ENCODE data around the gene TBP. TPM values are rescaled to one million over a fixed set of nuclear protein-coding genes. Genes with fewer than 3 reads are reported as not detected.
A peak's percentile ranks its signal among the peaks of the same experiment; 100 is the strongest.
"Not testable (repeated sequence)": the region's sequence is repeated elsewhere in the genome, so short reads cannot be mapped to it uniquely, and the experiment has no call there.

Gene TBP
- total RNA-seq (2014; rRNA removed), result 19.2 and 21.4 TPM in 2 replicates
- polyA plus RNA-seq (2012), result 7.5 TPM

DNA sequence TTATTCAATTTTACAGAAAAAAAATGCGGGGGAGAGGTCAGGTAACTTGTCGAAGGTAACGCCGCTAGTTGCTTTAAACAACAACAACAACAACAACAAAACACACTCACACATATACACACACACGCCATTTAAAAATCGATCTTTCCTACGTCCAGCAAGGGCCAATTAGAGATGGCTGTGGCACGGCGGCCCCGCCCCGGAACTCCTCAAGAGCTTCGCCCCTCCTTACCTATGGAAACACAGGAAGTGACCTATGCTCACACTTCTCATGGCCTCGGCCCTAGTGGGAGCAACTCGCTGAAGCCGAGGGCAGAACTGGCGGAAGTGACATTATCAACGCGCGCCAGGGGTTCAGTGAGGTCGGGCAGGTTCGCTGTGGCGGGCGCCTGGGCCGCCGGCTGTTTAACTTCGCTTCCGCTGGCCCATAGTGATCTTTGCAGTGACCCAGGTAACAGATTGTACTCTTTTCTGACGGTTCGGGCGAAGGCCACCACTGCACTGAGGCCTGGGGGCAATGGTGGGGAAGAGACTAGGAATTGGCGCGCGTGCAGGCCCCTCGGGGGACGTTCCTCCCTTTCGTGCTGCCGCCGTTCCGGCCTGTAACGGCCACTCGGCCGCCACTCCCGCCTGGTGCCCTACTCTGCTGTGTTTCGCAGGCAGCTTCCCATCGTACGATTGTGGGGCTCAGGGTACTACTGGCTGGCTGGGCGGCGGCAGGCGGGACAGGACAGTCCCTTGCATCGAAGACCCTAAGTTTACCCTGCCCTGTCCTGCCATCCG, at the start of gene TBP:
Gene TBP, plus strand, starts transcription at position 357 of the 783 bp plus-strand sequence. CDS start 2,661 bp downstream, outside the sequence.
- DNase-seq (ENCODE audit: low read depth), result peak; percentile 99

DNA sequence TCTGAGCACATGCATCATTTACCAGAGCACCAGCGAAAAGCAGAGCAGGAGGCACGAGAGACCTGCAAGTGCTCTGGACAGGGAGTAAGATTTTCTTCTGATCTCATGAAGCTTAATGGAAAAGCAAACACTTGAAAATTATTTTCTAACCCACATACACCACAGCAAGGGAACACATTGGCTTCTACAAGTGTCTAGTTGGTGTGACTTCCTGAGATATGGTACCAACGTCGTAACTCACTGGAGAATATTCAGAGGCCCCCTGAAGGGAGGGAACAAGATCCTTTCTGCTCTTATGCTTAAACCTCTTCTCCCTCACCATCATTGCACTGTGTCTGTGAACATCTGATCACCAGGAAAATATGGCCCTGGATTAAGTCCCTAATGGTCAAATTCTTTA, 49.7 kb upstream of the TBP start:
- no peak for DNase-seq (ENCODE audit: low read depth)

DNA sequence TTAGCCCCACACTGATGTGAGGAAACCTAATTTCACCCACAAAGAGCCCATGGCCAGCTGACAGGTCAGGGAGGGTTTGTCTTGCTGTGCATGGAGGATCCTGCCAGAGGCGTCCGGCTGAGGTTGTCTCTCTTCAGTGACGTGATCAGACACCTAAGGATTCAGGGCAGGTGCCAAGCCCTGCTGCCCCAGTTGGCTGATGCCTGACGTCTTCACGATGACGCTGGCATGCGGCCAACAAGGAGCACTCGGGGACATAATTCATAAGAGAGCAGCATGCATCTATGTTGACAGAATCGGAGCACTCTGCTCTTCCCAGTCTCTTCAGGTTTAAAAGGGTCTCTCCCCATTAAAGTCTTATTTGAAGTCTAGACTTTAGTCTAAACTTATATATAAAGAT, 48.9 kb upstream of the TBP start:
- DNase-seq (ENCODE audit: low read depth), result no peak

DNA sequence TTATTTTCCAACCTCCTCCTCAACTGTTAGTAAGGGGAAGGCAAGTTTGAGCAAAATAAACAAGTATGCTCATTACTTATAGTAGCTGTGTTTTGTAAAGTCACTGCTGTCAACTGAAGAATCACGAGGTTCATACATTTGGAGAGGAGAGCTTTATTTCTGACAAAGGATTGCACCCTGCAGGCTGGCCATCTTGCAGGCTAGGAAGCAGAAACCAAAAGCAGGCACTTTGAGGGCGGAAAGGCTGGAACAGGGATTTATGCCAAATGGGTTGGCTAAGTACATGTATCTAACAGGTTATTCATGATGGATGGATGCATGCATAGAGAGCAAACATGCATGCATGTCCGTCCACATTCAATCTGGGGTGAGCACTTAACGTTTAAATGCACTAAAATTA, 47.7 kb upstream of the TBP start:
- DNase-seq (ENCODE audit: low read depth), result no peak

DNA sequence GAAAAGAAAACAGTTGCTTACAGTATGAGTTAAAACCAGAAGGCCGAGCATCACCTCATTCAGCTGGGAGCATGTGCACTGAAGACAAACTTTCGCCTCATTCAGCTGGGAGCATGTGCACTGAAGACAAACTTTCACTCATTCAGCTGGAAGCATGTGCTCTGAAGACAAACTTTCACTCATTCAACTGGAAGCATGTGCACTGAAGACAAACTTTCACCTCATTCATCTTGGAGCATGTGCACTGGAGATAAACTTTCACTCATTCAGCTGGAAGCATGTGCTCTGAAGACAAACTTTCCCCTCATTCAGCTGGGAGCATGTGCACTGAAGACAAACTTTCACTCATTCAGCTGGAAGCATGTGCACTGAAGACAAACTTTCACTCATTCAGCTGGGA, 46.4 kb upstream of the TBP start:
- DNase-seq (ENCODE audit: low read depth), result not testable (repeated sequence)

DNA sequence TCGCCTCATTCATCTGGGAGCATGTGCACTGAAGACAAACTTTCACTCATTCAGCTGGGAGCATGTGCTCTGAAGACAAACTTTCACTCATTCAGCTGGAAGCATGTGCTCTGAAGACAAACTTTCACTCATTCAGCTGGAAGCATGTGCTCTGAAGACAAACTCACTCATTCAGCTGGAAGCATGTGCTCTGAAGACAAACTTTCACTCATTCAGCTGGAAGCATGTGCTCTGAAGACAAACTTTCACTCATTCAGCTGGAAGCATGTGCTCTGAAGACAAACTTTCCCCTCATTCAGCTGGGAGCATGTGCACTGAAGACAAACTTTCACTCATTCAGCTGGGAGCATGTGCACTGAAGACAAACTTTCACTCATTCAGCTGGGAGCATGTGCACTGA, 45.9 kb upstream of the TBP start:
- DNase-seq (ENCODE audit: low read depth), result not testable (repeated sequence)

DNA sequence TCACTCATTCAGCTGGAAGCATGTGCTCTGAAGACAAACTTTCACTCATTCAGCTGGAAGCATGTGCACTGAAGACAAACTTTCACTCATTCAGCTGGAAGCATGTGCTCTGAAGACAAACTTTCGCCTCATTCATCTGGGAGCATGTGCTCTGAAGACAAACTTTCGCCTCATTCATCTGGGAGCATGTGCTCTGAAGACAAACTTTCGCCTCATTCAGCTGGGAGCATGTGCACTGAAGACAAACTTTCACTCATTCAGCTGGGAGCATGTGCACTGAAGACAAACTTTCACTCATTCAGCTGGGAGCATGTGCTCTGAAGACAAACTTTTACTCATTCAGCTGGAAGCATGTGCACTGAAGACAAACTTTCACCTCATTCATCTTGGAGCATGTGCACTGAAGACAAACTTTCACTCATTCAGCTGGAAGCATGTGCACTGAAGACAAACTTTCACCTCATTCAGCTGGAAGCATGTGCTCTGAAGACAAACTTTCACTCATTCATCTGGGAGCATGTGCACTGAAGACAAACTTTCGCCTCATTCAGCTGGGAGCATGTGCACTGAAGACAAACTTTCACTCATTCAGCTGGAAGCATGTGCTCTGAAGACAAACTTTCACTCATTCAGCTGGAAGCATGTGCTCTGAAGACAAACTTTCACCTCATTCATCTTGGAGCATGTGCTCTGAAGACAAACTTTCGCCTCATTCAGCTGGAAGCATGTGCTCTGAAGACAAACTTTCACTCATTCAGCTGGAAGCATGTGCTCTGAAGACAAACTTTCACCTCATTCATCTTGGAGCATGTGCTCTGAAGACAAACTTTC, 45.1 kb upstream of the TBP start:
- DNase-seq (ENCODE audit: low read depth), result not testable (repeated sequence)

DNA sequence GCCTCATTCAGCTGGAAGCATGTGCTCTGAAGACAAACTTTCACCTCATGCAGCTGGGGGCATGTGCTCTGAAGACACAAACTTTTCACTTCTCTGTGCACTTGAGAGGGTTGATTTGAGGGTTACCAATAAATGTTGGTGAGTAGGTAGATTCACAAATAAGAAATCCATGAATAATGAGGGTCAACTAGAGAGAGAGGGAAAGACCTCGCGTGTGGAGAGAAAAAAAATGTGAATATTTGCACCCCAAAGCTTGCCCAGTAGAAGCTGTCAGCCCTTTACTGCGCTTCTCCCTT, 44.5 kb upstream of the TBP start:
- DNase-seq (ENCODE audit: low read depth), result no peak

DNA sequence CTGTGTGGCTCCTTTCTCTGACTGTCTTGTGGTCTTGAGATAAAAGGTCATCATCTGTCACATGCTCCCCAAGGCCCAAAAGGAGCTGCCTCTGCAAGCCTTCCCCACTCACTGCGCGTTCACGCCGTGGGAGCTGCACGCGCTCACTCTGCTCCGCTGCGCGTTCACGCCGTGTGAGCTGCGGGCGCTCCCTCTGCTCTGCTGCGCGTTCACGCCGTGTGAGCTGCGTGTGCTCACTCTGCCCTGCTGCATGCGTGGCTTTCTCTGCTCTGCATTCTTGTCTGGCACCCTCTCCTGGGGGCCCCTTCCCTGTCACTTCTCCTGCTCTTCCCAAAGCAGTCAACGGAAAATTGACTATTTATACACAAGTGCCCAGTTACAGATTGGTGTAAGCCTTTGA, 43.5 kb upstream of the TBP start:
- no peak for DNase-seq (ENCODE audit: low read depth)

DNA sequence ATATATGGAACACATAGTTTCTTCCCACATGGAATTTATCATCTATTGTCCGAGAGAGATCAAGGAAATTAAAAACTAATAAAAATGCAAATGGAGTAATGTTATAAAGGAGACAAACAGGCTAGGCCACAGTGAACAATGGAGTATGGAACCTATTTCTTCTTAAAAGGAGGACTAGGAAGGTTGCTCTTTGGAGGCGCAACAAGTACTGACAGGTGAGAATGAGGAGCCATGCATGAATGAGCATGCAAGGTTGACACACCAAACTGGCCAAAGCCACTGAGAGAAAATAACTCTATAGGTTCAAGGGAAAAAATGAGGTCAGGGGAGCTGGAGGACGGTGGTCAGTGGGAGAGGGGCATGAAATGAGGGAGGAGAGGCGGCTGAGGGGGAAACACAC, 41.9 kb upstream of the TBP start:
- DNase-seq (ENCODE audit: low read depth), result no peak

DNA sequence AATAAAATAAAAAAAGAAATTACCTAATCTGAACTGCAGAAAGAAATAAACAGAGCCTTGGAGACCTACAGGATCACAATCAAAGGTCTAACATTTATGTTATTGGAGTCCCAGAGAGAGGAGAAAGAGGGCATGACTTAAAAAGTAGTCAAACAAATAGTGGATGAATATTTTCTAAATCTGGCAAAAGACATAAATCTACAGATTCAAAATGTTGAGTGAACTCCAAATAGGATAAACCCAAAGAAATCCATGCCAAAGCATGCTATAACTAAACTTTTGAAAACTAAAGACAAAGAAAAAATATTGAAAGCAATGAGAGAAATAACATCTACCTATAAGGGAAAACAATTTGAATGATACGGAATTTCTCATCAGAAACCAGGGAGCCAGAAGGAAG, 39.3 kb upstream of the TBP start:
- DNase-seq (ENCODE audit: low read depth), result no peak

DNA sequence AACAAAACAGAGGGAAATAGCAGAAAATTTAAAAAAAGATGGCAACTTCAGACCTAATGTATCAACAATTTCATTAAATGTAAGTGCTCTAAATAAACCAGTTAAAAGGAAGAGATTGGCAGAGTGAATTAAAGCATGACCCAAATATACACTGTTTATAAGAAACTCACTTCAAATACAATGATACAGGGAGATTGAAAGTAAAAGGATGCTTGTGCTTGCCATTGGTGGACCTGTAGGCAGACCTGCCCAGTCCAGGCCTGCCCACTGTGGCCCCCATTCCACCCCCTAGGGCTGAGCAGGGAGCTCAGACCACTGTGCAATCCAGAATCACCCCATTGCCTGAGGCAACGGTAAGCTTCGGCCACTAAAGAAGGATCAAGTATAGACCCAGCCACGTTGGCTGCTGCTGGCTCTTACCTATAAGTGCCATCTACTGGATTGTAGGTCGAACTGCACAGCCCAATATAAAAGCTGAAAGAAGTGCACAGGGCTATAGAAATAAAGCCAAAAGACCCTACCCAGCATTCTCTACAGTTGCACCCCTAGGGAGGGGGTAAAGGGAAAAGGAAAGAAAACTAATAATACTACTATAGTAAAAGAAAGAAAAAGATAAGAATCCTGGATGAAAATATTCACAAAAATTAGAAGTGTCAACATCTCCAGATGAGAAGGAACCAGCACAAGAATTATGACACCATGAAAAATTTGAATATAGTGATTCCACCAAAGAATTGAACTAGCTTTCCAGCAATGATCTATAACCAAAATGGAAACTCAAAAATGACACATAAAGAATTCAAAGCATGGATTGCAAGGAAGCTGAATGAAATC, 37.2 kb upstream of the TBP start:
- peak; percentile 62 for DNase-seq (ENCODE audit: low read depth)

DNA sequence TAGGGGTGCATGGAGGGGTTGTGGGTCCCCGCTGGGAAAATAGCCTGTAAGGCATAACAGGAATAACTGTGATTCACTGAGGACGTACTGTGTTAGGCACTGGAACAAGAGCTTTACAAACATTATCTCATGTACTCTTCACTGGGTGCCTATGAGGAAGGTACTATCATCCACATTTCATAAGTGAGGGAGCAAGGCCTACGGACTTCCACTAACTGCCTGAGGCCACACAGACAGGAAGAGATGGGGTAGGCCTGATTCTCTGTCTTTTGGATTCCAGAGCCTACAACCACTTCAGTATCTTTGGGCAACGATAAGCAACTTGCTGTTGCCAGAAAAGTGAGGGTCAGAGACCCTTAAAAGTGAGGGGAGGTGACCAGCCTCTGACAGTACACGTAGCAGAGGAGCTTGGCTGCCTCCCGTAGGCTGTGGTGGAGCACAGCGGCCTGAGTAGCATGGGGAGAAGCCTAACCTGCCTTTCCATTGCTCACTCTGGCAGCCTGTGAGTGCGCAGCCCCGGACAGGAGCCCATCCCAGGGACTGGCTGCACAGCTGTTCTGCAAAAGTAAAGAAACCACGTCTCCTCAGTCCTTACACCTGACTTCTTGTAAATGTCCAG, 31.5 kb upstream of the TBP start:
- DNase-seq (ENCODE audit: low read depth), result peak; percentile 24

DNA sequence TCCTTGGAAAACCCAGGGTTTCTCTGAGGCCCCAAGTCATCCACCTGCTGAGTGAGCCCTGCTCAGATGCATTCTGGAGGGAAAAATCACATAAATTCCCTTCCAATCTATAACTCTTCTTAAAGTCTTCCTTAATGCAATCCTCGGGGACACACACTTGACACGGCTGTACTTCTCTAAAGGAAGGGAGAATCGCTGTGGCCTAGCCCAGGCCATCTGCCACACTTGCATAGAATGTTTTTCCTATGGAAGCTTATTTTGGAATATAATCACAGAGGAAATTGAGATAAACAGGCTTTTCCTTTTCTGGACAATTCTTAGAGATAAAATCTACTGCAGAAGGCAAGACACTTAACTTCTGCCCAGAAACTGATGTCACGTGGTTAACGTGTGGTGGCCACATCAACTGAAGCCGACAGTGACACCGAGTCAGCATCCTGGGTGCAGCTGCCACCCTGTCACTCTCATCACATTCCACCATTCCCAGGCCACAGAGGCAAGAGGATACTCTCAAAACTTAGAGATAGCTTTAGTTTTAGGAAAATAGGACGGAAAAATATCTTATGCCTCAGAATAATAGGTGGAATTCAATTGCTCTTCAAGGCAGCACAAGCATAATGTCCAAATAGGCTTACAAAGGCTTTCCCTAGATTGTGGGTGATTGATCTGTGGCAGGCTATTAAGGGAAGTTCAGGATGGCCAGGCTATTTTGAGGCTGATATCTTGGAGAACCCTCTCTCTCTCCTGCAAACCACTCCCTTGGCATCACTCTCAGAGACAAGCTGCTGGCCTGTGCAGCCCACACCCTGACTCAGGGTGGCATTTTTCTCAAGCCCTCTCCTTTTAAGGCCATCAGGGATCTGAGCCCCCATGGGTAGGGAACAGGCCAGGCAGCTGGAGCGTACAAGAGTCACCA, 30.7 kb upstream of the TBP start:
- peak; percentile 54 for DNase-seq (ENCODE audit: low read depth)

DNA sequence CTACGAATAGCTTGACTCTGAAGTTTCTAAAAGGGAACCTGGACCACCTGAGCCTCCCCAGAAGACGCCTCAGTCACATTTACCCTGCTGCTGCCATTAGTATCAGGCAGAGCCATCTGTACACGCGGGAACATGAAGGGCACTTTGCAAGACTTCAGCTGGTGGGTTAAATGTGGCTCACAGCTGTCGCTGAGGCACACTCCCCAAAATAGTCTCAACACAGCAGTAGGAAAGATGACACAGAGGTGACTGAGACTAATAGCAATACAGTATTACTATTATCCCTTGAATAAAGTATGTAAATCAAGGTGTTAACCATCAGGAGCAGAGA, 30.0 kb upstream of the TBP start:
- DNase-seq (ENCODE audit: low read depth), result peak; percentile 45

DNA sequence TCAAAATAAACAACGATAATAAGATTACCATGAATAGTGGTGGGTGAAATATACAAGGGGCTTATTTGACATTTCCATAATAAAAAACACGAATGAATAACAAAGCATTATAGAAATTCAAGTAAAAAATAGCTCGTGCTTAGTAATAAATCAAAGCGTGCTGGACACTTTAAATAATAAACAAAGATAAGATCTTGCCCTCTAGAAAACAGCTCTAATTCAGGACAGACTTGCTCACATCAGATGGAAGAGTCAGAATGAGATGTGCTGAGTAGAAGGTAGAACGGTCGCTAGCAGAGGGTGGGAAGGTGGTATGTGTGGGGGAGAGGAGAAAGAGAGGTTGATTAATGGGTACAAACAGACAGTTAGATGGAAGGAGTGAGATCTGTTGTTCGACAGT, 28.4 kb upstream of the TBP start:
- no peak for DNase-seq (ENCODE audit: low read depth)

DNA sequence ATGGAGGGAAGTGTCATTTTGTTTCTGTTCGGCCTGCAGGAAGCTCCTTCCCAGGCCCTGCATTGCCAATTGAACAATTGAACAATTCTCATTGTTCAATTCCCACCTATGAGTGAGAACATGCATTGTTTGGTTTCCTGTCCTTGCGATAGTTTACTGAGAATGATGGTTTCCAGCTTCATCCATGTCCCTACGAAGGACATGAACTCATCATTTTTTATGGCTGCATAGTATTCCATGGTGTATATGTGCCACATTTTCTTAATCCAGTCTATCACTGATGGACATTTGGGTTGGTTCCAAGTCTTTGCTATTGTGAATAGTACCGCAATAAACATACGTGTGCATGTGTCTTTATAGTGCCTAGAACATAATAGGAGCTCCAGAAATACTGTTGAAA, 26.2 kb upstream of the TBP start:
- not testable (repeated sequence) for DNase-seq (ENCODE audit: low read depth)

DNA sequence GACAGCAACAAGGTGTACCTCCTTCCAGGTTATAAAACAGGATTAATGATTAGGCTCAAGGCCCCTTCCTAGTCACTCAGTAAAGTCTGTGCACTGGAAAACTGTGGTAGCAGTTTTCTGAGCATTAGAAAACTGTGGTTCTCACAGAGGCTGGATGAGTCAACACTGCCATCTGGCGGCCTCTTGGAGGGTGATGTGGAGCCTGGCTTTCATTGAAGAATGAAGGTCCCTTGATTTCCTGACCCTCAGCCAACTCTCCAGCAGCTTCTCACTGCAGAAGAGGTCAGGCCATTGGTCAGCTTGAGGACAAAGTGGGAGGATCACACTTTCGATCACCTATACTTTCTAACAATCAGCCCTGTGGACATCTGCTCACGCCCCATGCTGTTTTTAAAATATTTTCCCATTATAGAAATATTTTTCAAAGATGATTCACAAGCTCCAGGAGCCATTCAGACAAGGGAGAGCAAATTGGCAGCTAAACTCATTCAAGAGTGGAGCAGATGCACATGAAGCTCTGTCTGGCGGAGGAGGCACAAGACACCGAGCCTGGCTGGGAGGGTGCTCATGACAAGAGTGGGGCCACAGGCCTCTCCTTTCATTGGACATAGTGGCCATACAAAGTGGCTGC, 24.2 kb upstream of the TBP start:
- peak; percentile 76 for DNase-seq (ENCODE audit: low read depth)

DNA sequence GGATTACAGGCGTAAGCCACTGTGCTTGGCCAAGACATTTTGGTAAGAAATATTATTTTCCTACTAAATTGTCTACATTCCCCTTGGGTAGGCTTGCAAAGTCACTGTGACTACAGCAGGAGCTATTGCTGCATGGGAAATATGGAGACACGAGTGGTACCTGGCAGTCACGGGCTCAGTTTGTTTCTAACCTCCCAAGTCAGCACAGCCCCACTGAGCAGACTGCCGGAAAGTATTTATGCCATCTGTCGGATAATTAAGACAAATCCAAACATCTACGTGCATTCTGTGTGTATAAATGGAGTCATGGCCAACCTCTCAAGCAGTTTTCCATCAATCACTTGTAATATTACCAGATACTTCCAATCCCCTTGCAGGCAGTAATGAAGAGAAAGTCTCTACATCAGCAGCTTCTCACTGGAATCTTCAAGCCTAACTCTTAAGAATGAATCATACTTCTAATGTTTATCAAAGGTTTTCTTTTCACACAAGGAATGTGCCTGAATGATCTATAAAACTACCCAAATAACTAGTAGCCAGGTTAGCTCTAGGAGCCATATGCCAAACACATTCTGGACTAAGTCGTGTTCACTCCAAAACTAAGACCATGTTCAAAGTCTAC, 21.2 kb upstream of the TBP start:
- DNase-seq (ENCODE audit: low read depth), result no peak

DNA sequence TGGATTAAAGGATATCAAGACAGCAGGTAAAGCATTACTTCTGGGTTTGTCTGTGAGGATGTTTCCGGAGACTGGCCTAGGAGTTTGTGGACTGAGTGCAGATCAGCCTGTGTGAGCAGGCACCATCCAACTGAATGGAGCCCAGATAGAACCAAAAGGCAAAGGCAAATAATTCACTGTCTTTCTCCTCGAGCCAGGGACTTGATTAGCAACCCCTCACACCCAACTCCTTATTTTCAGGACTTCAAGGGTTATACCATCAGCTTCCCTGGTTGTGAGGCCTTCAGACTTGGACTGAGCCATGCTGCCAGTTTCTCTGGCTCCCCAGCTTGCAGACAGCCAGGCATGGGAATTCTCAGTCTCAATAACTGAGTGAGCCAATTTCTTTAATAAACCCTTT, 20.4 kb upstream of the TBP start:
- no peak for DNase-seq (ENCODE audit: low read depth)
